Measurements from ENCODE around the gene NIBAN1. TPM values are rescaled to one million over a fixed set of nuclear protein-coding genes. Genes with fewer than 3 reads are reported as not detected.

The NIBAN1 gene
- total and polyA plus RNA-seq, 9 of the 15 experiments (the other 6 are each of a cell fraction or from before 2014, with no cell fraction given), result 1.5 to 26.6 (median 16.2) TPM

- TF ChIP-seq ZBTB40 (IDR thresholded peaks at IDR 0.05) (no peak), ZBTB40 (CRISPR knock-in tag; IDR thresholded peaks at IDR 0.05) (no peak), CREB5 (CRISPR knock-in tag; IDR thresholded peaks at IDR 0.05) (no peak), ZNF644 (tag; IDR thresholded peaks at IDR 0.05; ENCODE audit: low read depth) (no peak), ZNF395 (CRISPR knock-in tag; IDR thresholded peaks at IDR 0.05) (no peak), SMAD3 (CRISPR knock-in tag; conservative IDR thresholded peaks at IDR 0.05) (no peak; the same call in 1 of the 2 replicates), ZMIZ1 (IDR thresholded peaks at IDR 0.05; ENCODE audit: low read depth in 2 of 2, low read length in 2 of 2) (no peak), RCOR1 (IDR thresholded peaks at IDR 0.05; ENCODE audit: borderline replicate concordance in 1 of 2, low read depth in 2 of 2, low read length in 2 of 2) (peak in 1 of 2 experiments; percentile 92; a peak in 3 of 4 replicates), BHLHE40 (IDR thresholded peaks at IDR 0.05; ENCODE audit: low read length) (no peak), BRCA1 (IDR thresholded peaks at IDR 0.05) (no peak), BRCA1 (CRISPR knock-in tag; IDR thresholded peaks at IDR 0.05) (no peak), RBM14 (IDR thresholded peaks at IDR 0.05; ENCODE audit: borderline replicate concordance, insufficient read depth, low read depth, low read length) (no peak), SRSF1 (IDR thresholded peaks at IDR 0.05; ENCODE audit: low read depth, low read length) (no peak)
Measured at GRCh38 chr1:184930232-184930631, 44.1 kb downstream of the NIBAN1 start (continued).

Measured in K562 (cell line).